ENCODE results near the gene DIP2C.

DNA sequence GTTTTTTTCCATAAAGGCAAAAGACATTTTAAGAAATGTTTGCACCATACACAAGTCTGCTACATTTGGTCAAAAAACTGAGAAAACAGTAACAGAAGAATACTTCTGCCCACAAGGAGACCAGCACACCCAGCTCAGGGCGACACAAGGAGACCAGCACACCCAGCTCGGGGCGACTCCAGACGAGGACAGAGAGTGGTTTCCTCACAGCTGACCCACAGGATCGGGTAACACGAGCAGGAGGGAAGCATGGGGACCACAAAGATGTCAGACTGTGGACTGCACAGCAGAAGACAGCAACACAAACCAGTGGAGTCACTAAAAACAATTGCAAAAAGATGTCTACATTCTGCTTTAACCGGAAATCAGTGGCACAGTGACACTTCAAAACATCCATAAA, 237.6 kb downstream of the DIP2C start:
- TF ChIP-seq CTCF (conservative IDR thresholded peaks at IDR 0.05) (no peak), ZFX (IDR thresholded peaks at IDR 0.05) (no peak)
